ENCODE measurements around the gene COBLL1.

COBLL1 gene

GRCh38 chr2:164842624-164842966 lies 972 bp upstream of the COBLL1 start:
- Histone ChIP-seq H3K9me3 (ENCODE audit: control insufficient read depth in 5 of 5, low read length in 5 of 5) (no peaks in the 10 kb centered on the region), H3K4me1 (ENCODE audit: control insufficient read depth in 5 of 5, insufficient read depth in 5 of 5, low read length in 5 of 5) (peaks cover 2 to 35% (median 23%) of the 10 kb centered on the region in 5 donors), H3K9ac (ENCODE audit: low read length in 5 of 5) (peak overlapping the region in 4 of 5 donors; percentile 63 to 98 (median 93)), H3K36me3 (ENCODE audit: control insufficient read depth in 5 of 5, insufficient read depth in 5 of 5, low read length in 5 of 5) (no peaks in the 10 kb centered on the region), H3K27me3 (ENCODE audit: control insufficient read depth in 5 of 5, insufficient read depth in 4 of 5, low read length in 5 of 5) (no peaks in the 10 kb centered on the region), H3K27ac (ENCODE audit: low read depth, low read length) (peak overlapping the region; percentile 95), H3K4me3 (ENCODE audit: low read depth in 1 of 5, low read length in 5 of 5) (peak overlapping the region; percentile 33 to 98 (median 91))

DNA sequence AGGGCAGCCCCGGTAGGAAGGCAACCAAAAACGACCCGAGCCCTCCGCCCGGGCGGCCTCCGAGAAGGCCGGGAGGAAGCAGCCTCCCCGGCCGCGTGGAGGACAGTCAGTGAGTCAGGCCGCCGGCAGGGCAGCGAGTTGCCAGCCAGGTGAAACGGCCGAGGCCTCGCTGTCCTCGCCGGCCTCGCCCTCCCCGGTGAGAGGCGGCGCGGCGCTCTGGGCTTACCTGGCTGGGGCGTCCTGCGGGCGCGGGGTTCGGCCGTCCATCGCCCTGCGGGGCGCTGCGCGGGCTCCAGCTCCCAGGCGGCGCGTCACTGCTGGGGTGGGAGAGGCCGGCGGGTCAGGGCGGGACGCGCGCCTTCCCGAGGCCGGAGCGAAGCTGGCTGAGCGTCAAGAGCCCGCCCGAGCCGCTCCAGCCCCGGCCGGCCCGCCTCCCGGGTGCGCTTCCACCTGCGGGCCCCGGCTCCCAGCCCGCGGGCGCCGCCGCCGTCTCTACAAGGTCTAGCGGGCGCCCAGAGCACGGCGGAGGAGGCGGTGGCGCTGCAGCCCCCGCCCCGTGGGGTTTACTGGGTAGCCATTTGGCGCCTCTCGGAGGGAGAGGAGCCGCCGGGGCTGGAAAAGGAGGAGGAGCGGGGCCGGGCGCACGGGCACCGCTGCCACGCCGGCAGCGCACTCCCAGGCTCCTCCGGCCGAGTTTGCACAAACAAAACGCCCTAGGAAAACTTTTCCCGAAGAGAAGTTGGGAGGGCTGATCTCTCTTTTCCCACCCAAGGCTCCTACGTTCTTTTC lies 499 bp downstream of the COBLL1 start:
- Histone ChIP-seq H3K27me3 (ENCODE audit: control insufficient read depth in 5 of 5, insufficient read depth in 4 of 5, low read length in 5 of 5) (no peaks in the 10 kb centered on the region), H3K4me3 (ENCODE audit: low read depth in 1 of 5, low read length in 5 of 5) (peak overlapping the region; percentile 90 to 98 (median 91)), H3K9ac (ENCODE audit: low read length in 5 of 5) (peak overlapping the region; percentile 73 to 98 (median 95)), H3K36me3 (ENCODE audit: control insufficient read depth in 5 of 5, insufficient read depth in 5 of 5, low read length in 5 of 5) (no peaks in the 10 kb centered on the region), H3K9me3 (ENCODE audit: control insufficient read depth in 5 of 5, low read length in 5 of 5) (no peaks in the 10 kb centered on the region), H3K4me1 (ENCODE audit: control insufficient read depth in 5 of 5, insufficient read depth in 5 of 5, low read length in 5 of 5) (peaks cover 4 to 42% (median 35%) of the 10 kb centered on the region in 5 donors), H3K27ac (ENCODE audit: low read depth, low read length) (peak overlapping the region; percentile 95)

GRCh38 chr2:164840458-164840929 lies 1.1 kb downstream of the COBLL1 start:
- H3K9ac ChIP-seq (ENCODE audit: low read length in 5 of 5): peak overlapping the region; percentile 16 to 98 (median 95)

DNA sequence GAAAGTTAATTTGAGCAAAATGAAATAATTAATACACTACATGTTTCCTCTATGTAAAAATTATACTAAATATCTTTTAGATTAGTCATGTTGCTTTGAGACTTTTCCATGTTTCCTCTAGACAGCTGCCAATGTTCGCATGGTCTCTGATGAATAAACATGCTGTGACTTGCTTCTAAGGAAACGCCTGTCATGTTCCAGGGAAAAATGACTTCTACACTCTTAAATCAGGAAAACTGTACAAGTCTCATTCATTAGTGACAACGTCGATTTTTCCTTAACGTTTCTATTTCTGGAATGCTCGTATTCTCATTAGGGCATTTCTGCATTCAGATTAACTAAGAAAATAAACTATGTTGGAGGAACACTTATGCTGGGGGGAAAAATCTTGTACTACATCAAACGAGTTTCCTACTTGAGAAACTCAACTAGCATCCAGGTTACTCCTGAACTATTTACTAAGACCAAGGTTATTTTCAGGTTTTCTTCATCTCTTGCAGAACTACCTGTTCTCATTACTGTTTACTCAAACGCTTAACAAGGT lies 1.6 kb downstream of the COBLL1 start:
- H3K27me3 ChIP-seq (ENCODE audit: control insufficient read depth in 5 of 5, insufficient read depth in 4 of 5, low read length in 5 of 5): no peaks in the 10 kb centered on the region
- H3K27ac ChIP-seq (ENCODE audit: low read depth, low read length): peak overlapping the region; percentile 95
- peak overlapping the region; percentile 16 to 98 (median 95) for H3K9ac ChIP-seq (ENCODE audit: low read length in 5 of 5)
- no peaks in the 10 kb centered on the region for H3K9me3 ChIP-seq (ENCODE audit: control insufficient read depth in 5 of 5, low read length in 5 of 5)
- H3K4me3 ChIP-seq (ENCODE audit: low read depth in 1 of 5, low read length in 5 of 5): peak overlapping the region; percentile 90 to 98 (median 91)
- H3K36me3 ChIP-seq (ENCODE audit: control insufficient read depth in 5 of 5, insufficient read depth in 5 of 5, low read length in 5 of 5): no peaks in the 10 kb centered on the region
- peaks cover 4 to 51% (median 42%) of the 10 kb centered on the region in 5 donors for H3K4me1 ChIP-seq (ENCODE audit: control insufficient read depth in 5 of 5, insufficient read depth in 5 of 5, low read length in 5 of 5)

More at GRCh38 chr2:164840458-164840929, 1.1 kb downstream of the COBLL1 start:
- no peaks in the 10 kb centered on the region for H3K36me3 ChIP-seq (ENCODE audit: control insufficient read depth in 5 of 5, insufficient read depth in 5 of 5, low read length in 5 of 5)
- no peaks in the 10 kb centered on the region for H3K27me3 ChIP-seq (ENCODE audit: control insufficient read depth in 5 of 5, insufficient read depth in 4 of 5, low read length in 5 of 5)
- peak overlapping the region; percentile 90 to 98 (median 91) for H3K4me3 ChIP-seq (ENCODE audit: low read depth in 1 of 5, low read length in 5 of 5)
- no peaks in the 10 kb centered on the region for H3K9me3 ChIP-seq (ENCODE audit: control insufficient read depth in 5 of 5, low read length in 5 of 5)
- peaks cover 4 to 46% (median 37%) of the 10 kb centered on the region in 5 donors for H3K4me1 ChIP-seq (ENCODE audit: control insufficient read depth in 5 of 5, insufficient read depth in 5 of 5, low read length in 5 of 5)
- H3K27ac ChIP-seq (ENCODE audit: low read depth, low read length): peak overlapping the region; percentile 95

DNA sequence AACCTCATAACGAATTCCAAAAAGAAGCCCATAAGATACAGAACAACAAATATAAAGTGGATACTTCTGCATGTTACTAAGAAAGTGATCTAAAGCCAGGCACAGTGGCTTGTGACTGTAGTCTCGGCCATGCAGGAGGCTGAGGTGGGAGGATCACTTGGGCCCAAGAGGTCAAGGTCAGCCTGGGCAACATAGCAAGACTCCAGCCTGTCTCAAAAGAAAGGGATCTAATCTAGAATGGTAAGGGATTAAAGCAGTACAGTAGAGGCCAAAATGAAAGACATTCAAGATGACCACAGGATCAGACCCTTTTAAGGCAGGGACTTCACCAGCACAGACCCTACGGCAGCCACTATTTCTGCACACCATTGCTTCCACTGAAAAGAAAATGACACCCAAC lies 3.8 kb downstream of the COBLL1 start:
- peaks cover 4 to 56% (median 46%) of the 10 kb centered on the region in 5 donors for H3K4me1 ChIP-seq (ENCODE audit: control insufficient read depth in 5 of 5, insufficient read depth in 5 of 5, low read length in 5 of 5)
- peak overlapping the region; percentile 0 to 63 (median 43) for H3K4me3 ChIP-seq (ENCODE audit: low read depth in 1 of 5, low read length in 5 of 5)
- H3K9me3 ChIP-seq (ENCODE audit: control insufficient read depth in 5 of 5, low read length in 5 of 5): no peaks in the 10 kb centered on the region
- peak overlapping the region in 3 of 5 donors; percentile 13 to 32 (median 13) for H3K9ac ChIP-seq (ENCODE audit: low read length in 5 of 5)
- no peaks in the 10 kb centered on the region for H3K27me3 ChIP-seq (ENCODE audit: control insufficient read depth in 5 of 5, insufficient read depth in 4 of 5, low read length in 5 of 5)
- H3K27ac ChIP-seq (ENCODE audit: low read depth, low read length): peak overlapping the region; percentile 95
- H3K36me3 ChIP-seq (ENCODE audit: control insufficient read depth in 5 of 5, insufficient read depth in 5 of 5, low read length in 5 of 5): no peaks in the 10 kb centered on the region

- no peaks in the 10 kb centered on the region for H3K36me3 ChIP-seq (ENCODE audit: control insufficient read depth in 5 of 5, insufficient read depth in 5 of 5, low read length in 5 of 5)
- H3K27ac ChIP-seq (ENCODE audit: low read depth, low read length): peak overlapping the region; percentile 95
- H3K4me1 ChIP-seq (ENCODE audit: control insufficient read depth in 5 of 5, insufficient read depth in 5 of 5, low read length in 5 of 5): peaks cover 4 to 51% (median 43%) of the 10 kb centered on the region in 5 donors
- H3K9ac ChIP-seq (ENCODE audit: low read length in 5 of 5): peak overlapping the region in 3 of 5 donors; percentile 7 to 72 (median 19)
- peak overlapping the region in 2 of 5 donors; percentile 6 to 22 for H3K4me3 ChIP-seq (ENCODE audit: low read depth in 1 of 5, low read length in 5 of 5)
- H3K9me3 ChIP-seq (ENCODE audit: control insufficient read depth in 5 of 5, low read length in 5 of 5): no peaks in the 10 kb centered on the region
- no peaks in the 10 kb centered on the region for H3K27me3 ChIP-seq (ENCODE audit: control insufficient read depth in 5 of 5, insufficient read depth in 4 of 5, low read length in 5 of 5)
Measured at GRCh38 chr2:164836907-164837306, 4.7 kb downstream of the COBLL1 start.

- Histone ChIP-seq H3K9me3 (ENCODE audit: control insufficient read depth in 5 of 5, low read length in 5 of 5) (no peaks in the 10 kb centered on the region), H3K27me3 (ENCODE audit: control insufficient read depth in 5 of 5, insufficient read depth in 4 of 5, low read length in 5 of 5) (no peaks in the 10 kb centered on the region), H3K36me3 (ENCODE audit: control insufficient read depth in 5 of 5, insufficient read depth in 5 of 5, low read length in 5 of 5) (no peaks in the 10 kb centered on the region), H3K9ac (ENCODE audit: low read length in 5 of 5) (no peak overlapping the region), H3K4me1 (ENCODE audit: control insufficient read depth in 5 of 5, insufficient read depth in 5 of 5, low read length in 5 of 5) (peaks cover 5 to 47% (median 41%) of the 10 kb centered on the region in 5 donors), H3K4me3 (ENCODE audit: low read depth in 1 of 5, low read length in 5 of 5) (no peak overlapping the region), H3K27ac (ENCODE audit: low read depth, low read length) (peak overlapping the region; percentile 74)
Measured at GRCh38 chr2:164835302-164835701, 6.3 kb downstream of the COBLL1 start.

GRCh38 chr2:164831887-164832286 lies 9.7 kb downstream of the COBLL1 start:
- H3K27ac ChIP-seq (ENCODE audit: low read depth, low read length): peak overlapping the region; percentile 56
- peak overlapping the region in 3 of 5 donors; percentile 3 to 37 (median 35) for H3K4me3 ChIP-seq (ENCODE audit: low read depth in 1 of 5, low read length in 5 of 5)
- peaks cover 0 to 4% (median 0%) of the 10 kb centered on the region in 5 donors for H3K36me3 ChIP-seq (ENCODE audit: control insufficient read depth in 5 of 5, insufficient read depth in 5 of 5, low read length in 5 of 5)
- peak overlapping the region in 1 of 5 donors; percentile 49 for H3K9ac ChIP-seq (ENCODE audit: low read length in 5 of 5)
- no peaks in the 10 kb centered on the region for H3K27me3 ChIP-seq (ENCODE audit: control insufficient read depth in 5 of 5, insufficient read depth in 4 of 5, low read length in 5 of 5)
- H3K9me3 ChIP-seq (ENCODE audit: control insufficient read depth in 5 of 5, low read length in 5 of 5): no peaks in the 10 kb centered on the region
- H3K4me1 ChIP-seq (ENCODE audit: control insufficient read depth in 5 of 5, insufficient read depth in 5 of 5, low read length in 5 of 5): peaks cover 3 to 41% (median 23%) of the 10 kb centered on the region in 5 donors

GRCh38 chr2:164831180-164831579 lies 10.4 kb downstream of the COBLL1 start:
- Histone ChIP-seq H3K4me1 (ENCODE audit: control insufficient read depth in 5 of 5, insufficient read depth in 5 of 5, low read length in 5 of 5) (peaks cover 2 to 42% (median 22%) of the 10 kb centered on the region in 5 donors), H3K9me3 (ENCODE audit: control insufficient read depth in 5 of 5, low read length in 5 of 5) (no peaks in the 10 kb centered on the region), H3K27me3 (ENCODE audit: control insufficient read depth in 5 of 5, insufficient read depth in 4 of 5, low read length in 5 of 5) (no peaks in the 10 kb centered on the region), H3K4me3 (ENCODE audit: low read depth in 1 of 5, low read length in 5 of 5) (peak overlapping the region in 1 of 5 donors; percentile 35), H3K27ac (ENCODE audit: low read depth, low read length) (peak overlapping the region; percentile 56), H3K36me3 (ENCODE audit: control insufficient read depth in 5 of 5, insufficient read depth in 5 of 5, low read length in 5 of 5) (peaks cover 0 to 4% (median 0%) of the 10 kb centered on the region in 5 donors), H3K9ac (ENCODE audit: low read length in 5 of 5) (no peak overlapping the region)
